GM12878 (cell line): ENCODE results near the gene PNMT. TPM values are rescaled to one million over a fixed set of nuclear protein-coding genes. Genes with fewer than 3 reads are reported as not detected.

Source experiments
- ATAC-seq: fragments of 200-7000 bp; cut with Tn5 transposase; 3 replicates; pipeline ENCODE4 v1.9.1; 2020; ENCODE audit warnings: mild to moderate bottlenecking, moderate library complexity
- BruUV-seq: library from RNA; stranded (reverse); fragments of 400-500 nt; replicated peaks from 2 replicates; lab custom pipeline; 2021; lab: Mats Ljungman, UMichigan
- CTCF ChIA-PET: fragments of 300-600 bp; sonication (Branson Sonifier 250); formaldehyde crosslinking; extraction: SDS; loops from one replicate; lab custom pipeline; 2021; ENCODE audit warnings: inconsistent platforms; lab: Yijun Ruan, JAX
- POLR2A ChIA-PET: fragments of 350-600 bp; formaldehyde crosslinking; extraction: SDS; loops from one replicate; lab custom pipeline; 2021; ENCODE audit warnings: inconsistent platforms; lab: Charles Lee
- RAD21 ChIA-PET: fragments of 300-600 bp; sonication (Branson Sonifier 250); formaldehyde crosslinking; loops from one replicate; lab custom pipeline; 2023; ENCODE audit warnings: antibody characterized with exemption; ENCODE audit not compliant: unreplicated experiment; lab: Charles Lee
- SMC1A ChIA-PET: fragments of 300-600 bp; sonication (Branson Sonifier 250); formaldehyde crosslinking; loops from one replicate; lab custom pipeline; 2023; ENCODE audit not compliant: unreplicated experiment, uncharacterized antibody; lab: Charles Lee
- DNase-seq: peaks from one replicate; pipeline ENCODE4 v3.0.0-alpha.2; 2011; ENCODE audit warnings: low read depth, low spot score
- FAIRE-seq: peaks from 3 replicates; lab custom pipeline; 2011; peaks lifted over from hg19 to GRCh38; lab: Jason Lieb, UNC
- H2AFZ ChIP-seq: 2 replicates; pipeline ENCODE4 v1.6.0; 2011; ENCODE audit warnings: low read depth, low read length, control low read depth; ENCODE audit not compliant: control insufficient read depth
- H3K27ac ChIP-seq: 2 replicates; pipeline ENCODE4 v1.5.1; 2011; ENCODE audit warnings: control low read depth; ENCODE audit not compliant: control insufficient read depth, insufficient read depth
- H3K27me3 ChIP-seq, 2 experiments: replicated peaks in 1 of 2; 2 replicates each; pipeline versions ENCODE4 v1.6.0 to v1.6.1; 2011; ENCODE audit warnings: low read length in 1 of 2; ENCODE audit not compliant: control insufficient read depth in 2 of 2, insufficient read depth in 2 of 2
- H3K36me3 ChIP-seq, 2 experiments: 2 replicates each; pipeline ENCODE4 v1.5.1; 2011; ENCODE audit warnings: low read length in 1 of 2; ENCODE audit not compliant: control insufficient read depth in 2 of 2, insufficient read depth in 2 of 2
- H3K4me1 ChIP-seq: 2 replicates; pipeline ENCODE4 v1.6.1; 2011; ENCODE audit warnings: mild to moderate bottlenecking, low read length, moderate library complexity, mixed read lengths; ENCODE audit not compliant: control insufficient read depth, insufficient read depth
- H3K4me2 ChIP-seq: 2 replicates; pipeline ENCODE4 v1.6.0; 2011; ENCODE audit warnings: control low read depth; ENCODE audit not compliant: control insufficient read depth, insufficient read depth
- H3K4me3 ChIP-seq: fragments of 200-600 bp; sonication (generic); 2 replicates; pipeline ENCODE4 v1.5.1; 2016
- H3K79me2 ChIP-seq: 2 replicates; pipeline ENCODE4 v1.6.0; 2011; ENCODE audit warnings: low read length; ENCODE audit not compliant: control insufficient read depth, insufficient read depth
- H3K9ac ChIP-seq: 2 replicates; pipeline ENCODE4 v1.8.0; 2011; ENCODE audit warnings: low read length, control low read depth, mixed read lengths; ENCODE audit not compliant: control insufficient read depth, insufficient read depth
- H3K9me3 ChIP-seq: replicated peaks from 3 replicates; pipeline ENCODE4 v1.5.1; 2011; ENCODE audit warnings: mild to moderate bottlenecking, low read length; ENCODE audit not compliant: control insufficient read depth, insufficient read depth
- H4K20me1 ChIP-seq: 2 replicates; pipeline ENCODE4 v1.6.0; 2011; ENCODE audit not compliant: control insufficient read depth, insufficient read depth
- CHD2 ChIP-seq: IDR thresholded peaks from 2 replicates; pipeline ENCODE4 v1.6.1; 2011; ENCODE audit warnings: low read depth, low read length, improper control_type of control experiment, borderline replicate concordance
- GABPA ChIP-seq: IDR thresholded peaks from 2 replicates; pipeline ENCODE4 v1.6.1; 2014; ENCODE audit warnings: antibody characterized with exemption, low read depth, mild to moderate bottlenecking, inconsistent platforms
- IKZF2 ChIP-seq, 2 experiments: fragments of 450-650 bp; IDR thresholded peaks; 2 replicates each; pipeline ENCODE4 v1.6.1; 2017; ENCODE audit warnings: mild to moderate bottlenecking in 2 of 2, moderate library complexity in 2 of 2
- POLR2AphosphoS2 ChIP-seq: IDR thresholded peaks from 2 replicates; pipeline ENCODE4 v1.6.1; 2011; ENCODE audit warnings: low read depth, mild to moderate bottlenecking, low read length, improper control_type of control experiment, moderate library complexity
- WGBS: methylation state at CpG from one replicate; pipeline ENCODE4 v1.1.6; 2016; ENCODE audit warnings: low lambda C conversion rate; ENCODE audit not compliant: insufficient replicate concordance, insufficient coverage; ENCODE audit errors: missing lambda C conversion rate; 5-methylcytosine and 5-hydroxymethylcytosine counted together
- in situ Hi-C: fragments of 300-500 bp; cut with MboI; formaldehyde crosslinking; loops from 9 replicates; pipeline ENCODE4 v1.14.3; 2018; ENCODE audit warnings: mixed read lengths
- intact Hi-C: fragments of 100-400 bp; cut with micrococcal nuclease; formaldehyde crosslinking; loops from one replicate; pipeline ENCODE4 v1.14.2; 2022; ENCODE audit not compliant: unreplicated experiment
- polyA plus RNA-seq, 11 experiments: library from polyadenylated mRNA; depleted of rRNA in 4 of 11; unstranded in 6 of 11; stranded (reverse) in 5 of 11; fragments of >200 nt; fragmentation: Nextera tagmentation in 4 of 11; fragmentation: Illumina TruSeq in 1 of 11; extraction: Ambion mirVana in 4 of 11; extraction: Trizol in 1 of 11; gene quantifications; 1 replicate in 1 of 11; 2 replicates in 10 of 11; pipeline versions ENCODE4 v1.2.1 to v1.2.3, GENCODE V29; 2011 to 2016; ENCODE audit warnings: inconsistent platforms in 2 of 11, missing spikeins in 2 of 11, low read depth in 1 of 11
- total RNA-seq, 4 experiments: library from RNA; depleted of rRNA in 3 of 4; stranded (reverse); fragments of >200 nt in 3 of 4; fragmentation: Illumina TruSeq in 1 of 4; extraction: Trizol in 1 of 4; gene quantifications; 2 replicates each; pipeline versions ENCODE4 v1.2.1 to v1.2.3, GENCODE V29; 2013 to 2021
- TF ChIP-seq, protein P1 (sequence below): fragments of 450-650 bp; IDR thresholded peaks from 2 replicates; pipeline ENCODE4 v1.6.1; 2017; ENCODE audit warnings: mild to moderate bottlenecking, moderate library complexity

Gene PNMT
- total and polyA plus RNA-seq, 10 of the 15 experiments (the other 5 are each of a cell fraction or from before 2014, with no cell fraction given), result not detected

DNA sequence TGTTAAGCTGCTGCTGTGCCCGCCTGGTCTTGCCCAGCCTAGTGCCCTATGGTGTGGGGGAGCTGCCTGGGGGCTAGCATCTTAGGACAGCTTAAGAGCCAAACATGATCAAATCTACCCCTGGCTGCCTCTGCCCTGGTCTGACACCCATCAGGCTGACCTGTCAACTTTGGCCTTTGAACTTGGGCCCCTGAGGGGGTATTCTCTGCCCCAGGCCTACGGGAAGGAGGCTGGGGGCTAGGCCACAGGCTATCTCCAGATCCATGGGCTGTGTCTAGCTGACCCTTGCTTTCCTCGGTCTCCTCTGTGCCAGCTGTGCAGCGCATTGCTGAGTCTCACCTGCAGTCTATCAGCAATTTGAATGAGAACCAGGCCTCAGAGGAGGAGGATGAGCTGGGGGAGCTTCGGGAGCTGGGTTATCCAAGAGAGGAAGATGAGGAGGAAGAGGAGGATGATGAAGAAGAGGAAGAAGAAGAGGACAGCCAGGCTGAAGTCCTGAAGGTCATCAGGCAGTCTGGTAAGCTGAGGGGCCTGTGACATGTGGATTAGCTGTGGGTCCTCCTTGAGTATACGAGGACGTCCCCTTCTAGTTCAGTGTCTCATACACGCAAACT, 34.6 kb upstream of the PNMT start:
- BruUV-seq, result no TSS peak
- no peak overlapping the region for H3K4me3 ChIP-seq
- H3K4me2 ChIP-seq, result no peak overlapping the region
- H2AFZ ChIP-seq, result no peak overlapping the region
- intact Hi-C loops, result no loop called here
- FAIRE-seq (no peak), DNase-seq (no peak)
- no peak overlapping the region for H3K9ac ChIP-seq
- H3K4me1 ChIP-seq, result peaks cover 13% of the 10 kb centered on the region
- TF ChIP-seq IKZF2 (IDR thresholded peaks at IDR 0.05) (no peak), CHD2 (no peak), GABPA (no peak), POLR2AphosphoS2 (no peak)
- TF ChIP-seq, protein P1, sequence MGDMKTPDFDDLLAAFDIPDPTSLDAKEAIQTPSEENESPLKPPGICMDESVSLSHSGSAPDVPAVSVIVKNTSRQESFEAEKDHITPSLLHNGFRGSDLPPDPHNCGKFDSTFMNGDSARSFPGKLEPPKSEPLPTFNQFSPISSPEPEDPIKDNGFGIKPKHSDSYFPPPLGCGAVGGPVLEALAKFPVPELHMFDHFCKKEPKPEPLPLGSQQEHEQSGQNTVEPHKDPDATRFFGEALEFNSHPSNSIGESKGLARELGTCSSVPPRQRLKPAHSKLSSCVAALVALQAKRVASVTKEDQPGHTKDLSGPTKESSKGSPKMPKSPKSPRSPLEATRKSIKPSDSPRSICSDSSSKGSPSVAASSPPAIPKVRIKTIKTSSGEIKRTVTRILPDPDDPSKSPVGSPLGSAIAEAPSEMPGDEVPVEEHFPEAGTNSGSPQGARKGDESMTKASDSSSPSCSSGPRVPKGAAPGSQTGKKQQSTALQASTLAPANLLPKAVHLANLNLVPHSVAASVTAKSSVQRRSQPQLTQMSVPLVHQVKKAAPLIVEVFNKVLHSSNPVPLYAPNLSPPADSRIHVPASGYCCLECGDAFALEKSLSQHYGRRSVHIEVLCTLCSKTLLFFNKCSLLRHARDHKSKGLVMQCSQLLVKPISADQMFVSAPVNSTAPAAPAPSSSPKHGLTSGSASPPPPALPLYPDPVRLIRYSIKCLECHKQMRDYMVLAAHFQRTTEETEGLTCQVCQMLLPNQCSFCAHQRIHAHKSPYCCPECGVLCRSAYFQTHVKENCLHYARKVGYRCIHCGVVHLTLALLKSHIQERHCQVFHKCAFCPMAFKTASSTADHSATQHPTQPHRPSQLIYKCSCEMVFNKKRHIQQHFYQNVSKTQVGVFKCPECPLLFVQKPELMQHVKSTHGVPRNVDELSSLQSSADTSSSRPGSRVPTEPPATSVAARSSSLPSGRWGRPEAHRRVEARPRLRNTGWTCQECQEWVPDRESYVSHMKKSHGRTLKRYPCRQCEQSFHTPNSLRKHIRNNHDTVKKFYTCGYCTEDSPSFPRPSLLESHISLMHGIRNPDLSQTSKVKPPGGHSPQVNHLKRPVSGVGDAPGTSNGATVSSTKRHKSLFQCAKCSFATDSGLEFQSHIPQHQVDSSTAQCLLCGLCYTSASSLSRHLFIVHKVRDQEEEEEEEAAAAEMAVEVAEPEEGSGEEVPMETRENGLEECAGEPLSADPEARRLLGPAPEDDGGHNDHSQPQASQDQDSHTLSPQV, result no peak
- TF ChIP-seq, all 136 proteins: peak for 0
- no peaks in the 10 kb centered on the region for H3K9me3 ChIP-seq
- H3K79me2 ChIP-seq, result peaks cover 17% of the 10 kb centered on the region
- in situ Hi-C loops, result no loop called here
- ATAC-seq, result no peak
- CTCF ChIA-PET, result interaction anchor here (0.6 to 15.5 kb wide), 13 partner anchors 11 to 659 kb away, joined by 3 to 225 read pairs (median 5); partner anchors contain the start of gene IKZF3
- POLR2A ChIA-PET, result interaction anchor here (0.9 to 1.3 kb wide), 2 partner anchors 43 to 96 kb away, joined by 3 to 4 read pairs; partner anchors contain the start of gene MIEN1
- SMC1A ChIA-PET, result interaction anchor here (2.9 kb wide), 1 partner anchor 10 kb away, joined by 10 read pairs; no protein-coding TSS in a partner anchor
- no peaks in the 10 kb centered on the region; a peak in 1 of 4 replicates for H3K27me3 ChIP-seq
- 36% methylated on average over 8 of the region's 8 CpGs for WGBS
- no peak overlapping the region for H3K27ac ChIP-seq
- peaks cover 3% of the 10 kb centered on the region; the same call in 1 of the 2 replicates for H4K20me1 ChIP-seq
- no peaks in the 10 kb centered on the region for H3K36me3 ChIP-seq
- RAD21 ChIA-PET, result interaction anchor here (0.5 to 3.4 kb wide), 3 partner anchors 11 to 343 kb away, joined by 3 to 20 read pairs (median 3); no protein-coding TSS in a partner anchor
